ENCODE results near the gene RBM18.

The RBM18 gene

GRCh38 chr9:122225312-122226141, 39.1 kb downstream of the RBM18 start:
- H3K4me3 ChIP-seq (ENCODE audit: low read depth, low read length) = no peak overlapping the region
- no peak for DNase-seq (ENCODE audit: low read depth)
- TF ChIP-seq CTCF (IDR thresholded peaks at IDR 0.05; ENCODE audit: control insufficient read depth, extremely low read depth, insufficient read depth) = no peak

GRCh38 chr9:122223435-122223834, 41.2 kb downstream of the RBM18 start:
- TF ChIP-seq CTCF (IDR thresholded peaks at IDR 0.05; ENCODE audit: control insufficient read depth, extremely low read depth, insufficient read depth) = no peak
- H3K4me3 ChIP-seq (ENCODE audit: low read depth, low read length) = no peak overlapping the region
- DNase-seq (ENCODE audit: low read depth) = no peak

GRCh38 chr9:122222791-122223190, 41.8 kb downstream of the RBM18 start:
- H3K4me3 ChIP-seq (ENCODE audit: low read depth, low read length) = no peak overlapping the region
- no peak for DNase-seq (ENCODE audit: low read depth)
- no peak for TF ChIP-seq CTCF (IDR thresholded peaks at IDR 0.05; ENCODE audit: control insufficient read depth, extremely low read depth, insufficient read depth)

- no peak for TF ChIP-seq CTCF (IDR thresholded peaks at IDR 0.05; ENCODE audit: control insufficient read depth, extremely low read depth, insufficient read depth)
- DNase-seq (ENCODE audit: low read depth) = no peak
- no peak overlapping the region for H3K4me3 ChIP-seq (ENCODE audit: low read depth, low read length)
These were observed 43.3 kb downstream of the RBM18 start for GRCh38 chr9:122221183-122221811.

GRCh38 chr9:122220673-122221182, 43.9 kb downstream of the RBM18 start:
- DNase-seq (ENCODE audit: low read depth) = no peak
- no peak for TF ChIP-seq CTCF (IDR thresholded peaks at IDR 0.05; ENCODE audit: control insufficient read depth, extremely low read depth, insufficient read depth)
- H3K4me3 ChIP-seq (ENCODE audit: low read depth, low read length) = no peak overlapping the region

GRCh38 chr9:122219856-122220672, 44.6 kb downstream of the RBM18 start:
- no peak for TF ChIP-seq CTCF (IDR thresholded peaks at IDR 0.05; ENCODE audit: control insufficient read depth, extremely low read depth, insufficient read depth)
- H3K4me3 ChIP-seq (ENCODE audit: low read depth, low read length) = no peak overlapping the region
- DNase-seq (ENCODE audit: low read depth) = no peak
